HG02981 (cell line): Measurements from ENCODE around the gene LYVE1.
A peak's percentile ranks its signal among the peaks of the same experiment; 100 is the strongest.

Experiments
- ATAC-seq: cut with Tn5 transposase; IDR thresholded peaks from one replicate; pipeline ENCODE4 v1.9.1; 2021; ENCODE audit warnings: mild to moderate bottlenecking, moderate library complexity; ENCODE audit not compliant: unreplicated experiment

The LYVE1 gene

DNA sequence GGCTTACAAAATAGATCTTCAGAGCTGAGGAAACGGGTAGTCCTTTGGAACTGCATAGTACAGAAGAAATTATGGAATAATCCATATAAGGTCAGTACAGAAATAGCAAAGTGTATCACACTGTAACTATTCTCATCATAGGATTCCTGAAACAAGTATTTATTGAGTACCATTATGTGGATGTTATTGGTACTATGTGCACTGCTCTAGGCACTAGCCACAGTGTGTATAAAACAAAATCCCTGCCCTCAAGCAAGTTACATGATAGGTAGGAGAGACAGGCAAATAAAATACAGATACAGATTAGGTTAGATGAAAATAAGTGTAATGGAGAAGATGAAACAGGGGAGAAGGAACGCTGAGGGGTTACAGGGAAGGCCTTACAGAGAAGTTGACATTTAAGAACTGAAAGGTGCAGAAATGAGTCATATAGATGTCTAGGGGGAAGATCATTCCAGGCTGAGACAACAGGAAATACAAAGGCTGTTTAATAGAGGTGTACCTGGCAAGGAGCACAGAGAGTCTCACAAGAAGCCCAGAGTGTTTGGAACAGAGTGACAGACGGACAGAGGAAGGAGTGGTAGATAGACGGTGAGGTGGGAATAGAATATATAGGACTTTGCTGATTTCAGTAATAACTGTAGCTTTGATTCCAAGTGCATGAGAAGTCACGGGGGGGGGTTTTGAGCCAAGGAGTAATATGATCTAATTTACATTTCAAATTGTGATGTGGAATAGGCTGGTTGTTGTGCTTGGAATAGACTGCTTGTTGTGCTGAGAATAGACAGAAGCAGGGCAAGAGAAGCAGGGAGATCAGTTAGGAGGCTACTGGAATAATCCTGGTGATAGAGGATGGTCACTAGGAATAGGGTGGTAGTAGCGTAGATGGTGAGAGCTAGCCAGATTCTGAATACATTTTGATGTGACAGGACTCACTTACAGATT lies 41.2 kb downstream of the LYVE1 start:
- ATAC-seq = peak; percentile 64

DNA sequence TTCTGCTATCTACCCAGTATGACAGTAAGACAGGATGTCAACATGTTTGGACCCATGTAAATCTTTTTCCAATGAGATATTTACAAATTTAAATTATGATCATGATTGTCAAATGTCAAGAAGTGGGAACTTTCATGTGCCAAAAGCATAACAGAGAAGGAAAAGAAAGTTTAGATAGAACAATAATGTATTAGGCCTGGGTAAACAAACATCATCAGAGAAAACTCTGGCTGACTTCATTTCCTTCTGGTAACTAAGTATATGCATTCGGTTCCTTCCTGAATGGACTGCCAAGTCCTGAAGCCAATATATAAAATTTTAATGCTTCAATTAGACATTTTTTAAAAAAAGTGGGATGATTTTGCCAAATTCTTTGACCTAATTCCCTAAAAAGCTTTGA lies 44.0 kb downstream of the LYVE1 start:
- ATAC-seq = no peak

DNA sequence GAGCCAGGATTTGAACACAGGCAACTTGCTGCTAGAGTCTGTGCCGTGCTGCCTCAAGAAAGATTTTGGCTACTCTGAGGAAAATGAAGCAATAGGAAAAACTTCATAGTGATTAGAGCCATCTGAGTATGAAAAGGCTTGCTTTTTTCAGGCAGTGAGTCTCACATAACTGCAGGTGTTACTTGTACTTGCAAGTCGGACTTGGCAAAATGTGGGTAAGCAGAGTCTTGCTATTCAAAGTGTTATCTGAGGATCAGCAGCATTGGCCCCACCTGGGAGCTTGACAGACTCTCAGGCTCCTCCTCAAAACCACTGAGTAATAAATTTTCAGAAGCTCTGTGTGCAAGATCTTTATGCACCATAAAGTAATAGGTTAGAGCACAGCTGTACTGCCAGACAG lies 45.5 kb downstream of the LYVE1 start:
- ATAC-seq = no peak

DNA sequence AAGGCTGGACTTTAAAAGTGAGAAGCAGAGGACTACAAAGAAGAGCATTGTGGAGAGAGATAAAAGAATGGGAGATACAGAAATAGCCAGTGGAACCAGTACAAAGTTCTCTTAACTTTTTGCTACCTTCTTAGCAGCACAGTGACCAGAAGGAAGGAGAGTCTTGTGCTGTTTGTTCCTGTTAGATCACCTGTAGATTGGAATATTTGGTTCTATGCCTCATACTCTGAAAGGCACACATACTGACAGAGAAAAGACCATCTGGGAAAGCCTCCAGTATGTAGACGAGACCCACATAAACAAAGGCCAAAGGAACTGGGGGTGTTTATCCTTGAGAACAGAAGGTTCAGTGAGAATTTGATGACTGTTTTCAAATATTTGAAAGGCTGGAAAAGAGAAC lies 46.2 kb downstream of the LYVE1 start:
- ATAC-seq = no peak

DNA sequence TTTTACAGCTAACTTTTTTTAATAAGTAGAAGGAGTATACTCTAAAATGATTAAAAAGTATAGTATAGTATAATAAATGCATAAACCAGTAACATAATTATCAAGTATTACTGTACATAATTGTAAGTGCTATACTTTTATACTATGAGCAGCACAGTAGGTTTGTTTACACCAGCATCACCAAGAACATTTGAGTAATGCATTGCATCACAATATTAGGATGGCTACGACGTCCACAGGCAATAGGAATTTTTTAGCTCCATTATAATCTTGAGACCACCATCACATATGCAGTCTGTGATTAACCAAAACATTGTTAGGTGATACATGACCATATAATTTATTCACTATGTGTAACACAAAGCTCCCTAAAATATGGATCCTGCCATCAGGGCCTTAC lies 47.9 kb downstream of the LYVE1 start:
- ATAC-seq = no peak

DNA sequence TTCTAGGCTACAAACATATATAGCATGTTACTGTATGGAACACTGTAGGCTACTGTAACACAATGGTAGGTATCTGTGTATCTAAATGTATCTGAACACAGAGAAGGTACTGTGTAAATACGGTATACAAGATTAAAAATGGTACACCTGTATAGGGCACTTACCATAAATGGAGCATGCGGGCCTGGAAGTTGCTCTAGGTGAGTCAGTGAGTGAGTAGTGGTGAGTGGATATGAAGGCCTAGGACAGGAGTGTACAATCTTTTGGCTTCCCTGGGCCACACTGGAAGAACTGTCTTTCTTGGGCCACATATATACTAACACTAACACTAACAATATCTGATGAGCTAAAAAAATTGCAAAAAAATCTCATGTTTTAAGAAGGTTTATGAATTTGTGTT lies 48.8 kb downstream of the LYVE1 start:
- ATAC-seq = no peak

DNA sequence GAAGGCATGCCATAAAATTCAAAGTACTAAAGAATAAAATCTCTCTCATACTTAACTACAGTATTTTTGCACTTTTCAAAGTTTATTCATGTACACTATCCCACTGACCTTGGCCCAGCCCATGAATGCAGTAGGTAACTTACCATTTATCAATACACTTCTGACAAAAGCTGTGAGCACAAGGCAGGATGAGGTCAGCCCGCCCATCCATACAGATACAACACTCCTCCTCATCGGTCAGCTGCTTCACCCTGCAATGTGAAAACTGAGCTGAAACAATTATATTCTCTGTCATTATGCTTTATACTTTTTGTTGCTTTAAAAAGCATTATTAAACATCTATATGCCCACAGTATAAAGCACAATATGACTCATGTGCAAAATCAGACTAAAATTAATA lies 49.6 kb downstream of the LYVE1 start:
- no peak for ATAC-seq

DNA sequence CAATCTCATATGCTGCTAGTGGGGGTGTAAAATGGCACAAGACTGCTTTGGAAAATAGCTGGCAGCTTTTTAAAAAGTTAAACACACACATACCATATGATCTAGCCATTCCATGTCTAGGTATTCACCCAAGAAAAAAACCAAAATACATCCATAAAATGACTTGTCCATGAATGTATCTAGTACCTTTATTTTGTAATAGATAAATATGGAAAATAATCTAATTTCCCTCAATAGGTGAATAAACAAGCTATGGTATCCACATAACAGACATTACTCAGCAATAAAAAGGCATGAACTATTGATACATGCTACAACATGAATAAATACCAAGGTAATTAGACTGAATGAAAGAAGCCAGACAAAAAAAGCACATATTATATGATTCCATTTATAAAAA lies 50.3 kb downstream of the LYVE1 start:
- ATAC-seq = no peak

DNA sequence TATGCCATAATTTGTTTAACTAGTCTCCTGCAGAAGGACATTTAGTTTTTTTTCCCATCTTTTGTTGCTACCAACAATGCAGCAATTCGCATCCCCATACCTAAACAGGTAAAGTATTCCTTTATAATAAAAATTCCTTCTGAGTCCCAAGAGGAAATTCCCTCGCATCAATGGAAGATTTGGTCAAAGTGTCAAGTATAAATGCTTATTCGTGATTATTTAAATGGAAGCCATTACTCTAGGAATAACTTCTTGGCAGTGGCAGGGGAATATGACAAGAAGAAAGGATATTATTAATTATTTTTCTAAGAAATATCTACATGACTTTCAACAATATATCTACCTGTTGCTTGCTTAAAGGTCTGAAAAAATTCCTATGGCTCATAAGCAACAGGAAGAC lies 53.0 kb downstream of the LYVE1 start:
- ATAC-seq = no peak

DNA sequence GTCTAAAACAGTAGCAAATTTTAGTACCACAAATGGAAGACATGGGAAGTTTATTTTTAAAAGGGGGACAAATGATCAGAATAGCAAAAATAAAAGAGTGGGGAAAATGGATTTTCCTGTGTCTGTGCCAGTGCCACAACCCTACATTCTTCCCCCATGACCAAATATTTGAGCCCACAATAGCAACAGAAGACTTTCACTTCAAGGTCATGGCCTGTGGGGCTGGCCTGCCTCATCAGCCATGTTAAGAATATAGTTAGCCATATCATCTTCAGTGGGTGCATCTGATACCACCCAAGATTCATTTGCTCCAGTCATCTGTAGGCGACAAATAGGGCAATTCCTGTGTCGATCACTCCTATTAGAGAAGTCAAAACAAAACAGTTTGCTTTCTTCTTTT lies 53.8 kb downstream of the LYVE1 start:
- ATAC-seq = no peak

DNA sequence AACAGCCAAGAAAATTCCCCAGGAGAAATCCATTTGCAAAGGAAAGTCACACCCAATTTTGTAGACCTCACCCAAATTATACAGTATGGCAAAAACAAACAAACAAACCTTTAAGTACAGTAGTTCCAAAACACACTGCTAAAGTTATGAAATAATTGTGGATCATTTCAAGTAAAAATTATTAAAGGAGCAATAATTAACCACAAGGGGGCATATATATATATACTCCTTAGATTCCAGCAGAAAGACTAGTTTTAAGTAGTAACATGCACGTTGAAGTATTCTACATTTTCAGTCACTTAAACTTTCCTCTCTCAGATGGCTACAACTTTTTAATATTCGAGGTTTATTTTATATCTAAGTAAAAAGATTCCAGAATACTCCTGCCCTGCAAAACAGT lies 54.3 kb downstream of the LYVE1 start:
- no peak for ATAC-seq

DNA sequence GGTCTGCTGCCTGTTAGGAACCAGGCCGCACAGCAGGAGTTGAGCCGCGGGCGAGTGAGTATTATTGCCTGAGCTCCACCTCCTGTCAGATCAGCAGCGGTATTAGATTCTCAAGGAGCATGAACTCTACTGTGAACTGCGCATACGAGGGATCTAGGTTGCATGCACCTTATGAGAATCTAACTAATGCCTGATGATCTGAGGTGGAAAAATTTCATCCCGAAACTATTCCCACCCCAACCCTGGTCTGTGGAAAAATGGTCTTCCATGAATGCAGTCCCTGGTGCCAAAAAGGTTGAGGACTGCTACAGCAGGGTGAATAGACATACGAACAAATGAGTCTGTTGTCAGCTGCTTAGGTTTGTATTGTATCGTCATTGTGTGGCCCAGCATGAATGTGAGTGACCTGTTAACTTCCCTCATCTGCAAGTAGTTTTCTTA lies 57.3 kb downstream of the LYVE1 start:
- no peak for ATAC-seq
